Neural cell (in vitro differentiated cells): ENCODE data around the gene SLC13A1. TPM values are rescaled to one million over a fixed set of nuclear protein-coding genes. Genes with fewer than 3 reads are reported as not detected.

Experiments used
- H2AFZ ChIP-seq: fragments of 200-600, 300-800 bp; sonication (generic), shearing (Covaris generic); 2 replicates; pipeline ENCODE4 v1.6.0; 2014; ENCODE audit warnings: low read depth, mild to moderate bottlenecking, antibody characterized with exemption, low read length, moderate library complexity
- H3F3A ChIP-seq: fragments of 200-600 bp; shearing (Covaris generic); 2 replicates; pipeline ENCODE4 v1.6.1; 2016; ENCODE audit warnings: mild to moderate bottlenecking, moderate library complexity, mixed read lengths, antibody characterized with exemption, low read length; ENCODE audit not compliant: insufficient read depth, poor library complexity, severe bottlenecking
- H3K27ac ChIP-seq: fragments of 200-600, 300-800 bp; sonication (generic), shearing (Covaris generic); 2 replicates; pipeline ENCODE4 v1.5.1; 2014; ENCODE audit warnings: mild to moderate bottlenecking, low read length, moderate library complexity
- H3K27me3 ChIP-seq: fragments of 300-800, 200-600 bp; sonication (generic), shearing (Covaris generic); 2 replicates; pipeline ENCODE4 v1.6.0; 2014; ENCODE audit warnings: mild to moderate bottlenecking, low read depth, low read length, moderate library complexity; ENCODE audit not compliant: insufficient read depth
- H3K36me3 ChIP-seq: fragments of 300-800, 200-600 bp; sonication (generic), shearing (Covaris generic); 2 replicates; pipeline ENCODE4 v1.5.1; 2014; ENCODE audit warnings: mild to moderate bottlenecking, antibody characterized with exemption, low read length, moderate library complexity; ENCODE audit not compliant: insufficient read depth
- H3K4me2 ChIP-seq: fragments of 300-800, 200-600 bp; sonication (generic), shearing (Covaris generic); 2 replicates; pipeline ENCODE4 v1.6.0; 2014; ENCODE audit warnings: mild to moderate bottlenecking, low read length
- H3K4me3 ChIP-seq: fragments of 300-800, 200-600 bp; sonication (generic), shearing (Covaris generic); 2 replicates; pipeline ENCODE4 v1.5.1; 2014; ENCODE audit warnings: mild to moderate bottlenecking, low read length, moderate library complexity
- H3K79me2 ChIP-seq: fragments of 200-600 bp; shearing (Covaris generic); replicated peaks from 2 replicates; pipeline ENCODE4 v1.6.0; 2014; ENCODE audit warnings: mild to moderate bottlenecking, low read length, moderate library complexity; ENCODE audit not compliant: insufficient read depth
- H3K9ac ChIP-seq: fragments of 300-800, 200-600 bp; sonication (generic), shearing (Covaris generic); 2 replicates; pipeline ENCODE4 v1.6.1; 2016; ENCODE audit warnings: mild to moderate bottlenecking, low read length, mixed read lengths
- H3K9me2 ChIP-seq: fragments of 200-600 bp; shearing (Covaris generic); 2 replicates; pipeline ENCODE4 v1.6.1; 2016; ENCODE audit warnings: mild to moderate bottlenecking, low read length, mixed read lengths; ENCODE audit not compliant: insufficient read depth
- H3K9me3 ChIP-seq: fragments of 200-600, 300-800 bp; sonication (generic), shearing (Covaris generic); 2 replicates; pipeline ENCODE4 v1.6.1; 2016; ENCODE audit warnings: mild to moderate bottlenecking, mixed run types, low read length, moderate library complexity, mixed read lengths
- H4K20me1 ChIP-seq: fragments of 200-600 bp; shearing (Covaris generic); 2 replicates; pipeline ENCODE4 v1.6.1; 2016; ENCODE audit warnings: mild to moderate bottlenecking, mixed run types; ENCODE audit not compliant: insufficient read depth
- EP300 ChIP-seq: fragments of 450-650 bp; conservative IDR thresholded peaks from 2 replicates; pipeline ENCODE4 v1.6.1; 2014; ENCODE audit warnings: antibody characterized with exemption, mild to moderate bottlenecking, moderate library complexity; ENCODE audit not compliant: poor library complexity, severe bottlenecking
- EZH2 ChIP-seq: fragments of 200-600, 300-800 bp; shearing (Covaris generic), sonication (generic); IDR thresholded peaks from 2 replicates; pipeline ENCODE4 v1.6.1; 2014; ENCODE audit warnings: antibody characterized with exemption, low read length, borderline replicate concordance, mild to moderate bottlenecking; ENCODE audit not compliant: insufficient read depth, poor library complexity, severe bottlenecking
- MXI1 ChIP-seq: fragments of 450-650 bp; conservative IDR thresholded peaks from 2 replicates; pipeline ENCODE4 v1.6.1; 2014; ENCODE audit warnings: antibody characterized with exemption, mild to moderate bottlenecking; ENCODE audit not compliant: poor library complexity, severe bottlenecking
- POLR2AphosphoS5 ChIP-seq: IDR thresholded peaks from 2 replicates; pipeline ENCODE4 v1.6.1; 2012
- RAD21 ChIP-seq: fragments of 450-650 bp; conservative IDR thresholded peaks from 2 replicates; pipeline ENCODE4 v1.6.1; 2014; ENCODE audit warnings: antibody characterized with exemption, mild to moderate bottlenecking, moderate library complexity
- SMC3 ChIP-seq: fragments of 450-650 bp; conservative IDR thresholded peaks from 2 replicates; pipeline ENCODE4 v1.6.1; 2014; ENCODE audit warnings: antibody characterized with exemption, mild to moderate bottlenecking, moderate library complexity; ENCODE audit not compliant: poor library complexity
- TAF1 ChIP-seq: IDR thresholded peaks from 2 replicates; pipeline ENCODE4 v1.6.1; 2012; ENCODE audit warnings: low read depth
- polyA plus RNA-seq: library from polyadenylated mRNA; depleted of rRNA; stranded (reverse); fragments of >200 nt; gene quantifications from 2 replicates; pipeline ENCODE4 v1.2.3, GENCODE V29; 2014
- TF ChIP-seq, protein P1 (sequence below): IDR thresholded peaks from 2 replicates; pipeline ENCODE4 v1.6.1; 2012; ENCODE audit warnings: borderline replicate concordance
- TF ChIP-seq, protein P2 (sequence below): fragments of 450-650 bp; IDR thresholded peaks from 2 replicates; pipeline ENCODE4 v1.5.1; 2014; ENCODE audit warnings: antibody characterized with exemption, mild to moderate bottlenecking, moderate library complexity; ENCODE audit not compliant: poor library complexity, severe bottlenecking

Gene SLC13A1
- polyA plus RNA-seq, 1 donor from 2014 or later = not detected

GRCh38 chr7:123070702-123071286 lies 129.0 kb downstream of the SLC13A1 start:
- Histone ChIP-seq H3K4me3 (no peak overlapping the region), H3K9me3 (no peaks in the 10 kb centered on the region)
- TF ChIP-seq, protein P1, sequence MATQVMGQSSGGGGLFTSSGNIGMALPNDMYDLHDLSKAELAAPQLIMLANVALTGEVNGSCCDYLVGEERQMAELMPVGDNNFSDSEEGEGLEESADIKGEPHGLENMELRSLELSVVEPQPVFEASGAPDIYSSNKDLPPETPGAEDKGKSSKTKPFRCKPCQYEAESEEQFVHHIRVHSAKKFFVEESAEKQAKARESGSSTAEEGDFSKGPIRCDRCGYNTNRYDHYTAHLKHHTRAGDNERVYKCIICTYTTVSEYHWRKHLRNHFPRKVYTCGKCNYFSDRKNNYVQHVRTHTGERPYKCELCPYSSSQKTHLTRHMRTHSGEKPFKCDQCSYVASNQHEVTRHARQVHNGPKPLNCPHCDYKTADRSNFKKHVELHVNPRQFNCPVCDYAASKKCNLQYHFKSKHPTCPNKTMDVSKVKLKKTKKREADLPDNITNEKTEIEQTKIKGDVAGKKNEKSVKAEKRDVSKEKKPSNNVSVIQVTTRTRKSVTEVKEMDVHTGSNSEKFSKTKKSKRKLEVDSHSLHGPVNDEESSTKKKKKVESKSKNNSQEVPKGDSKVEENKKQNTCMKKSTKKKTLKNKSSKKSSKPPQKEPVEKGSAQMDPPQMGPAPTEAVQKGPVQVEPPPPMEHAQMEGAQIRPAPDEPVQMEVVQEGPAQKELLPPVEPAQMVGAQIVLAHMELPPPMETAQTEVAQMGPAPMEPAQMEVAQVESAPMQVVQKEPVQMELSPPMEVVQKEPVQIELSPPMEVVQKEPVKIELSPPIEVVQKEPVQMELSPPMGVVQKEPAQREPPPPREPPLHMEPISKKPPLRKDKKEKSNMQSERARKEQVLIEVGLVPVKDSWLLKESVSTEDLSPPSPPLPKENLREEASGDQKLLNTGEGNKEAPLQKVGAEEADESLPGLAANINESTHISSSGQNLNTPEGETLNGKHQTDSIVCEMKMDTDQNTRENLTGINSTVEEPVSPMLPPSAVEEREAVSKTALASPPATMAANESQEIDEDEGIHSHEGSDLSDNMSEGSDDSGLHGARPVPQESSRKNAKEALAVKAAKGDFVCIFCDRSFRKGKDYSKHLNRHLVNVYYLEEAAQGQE = no peak
- TF ChIP-seq EZH2 (no peak), MXI1 (no peak), SMC3 (no peak), TAF1 (no peak), RAD21 (no peak)
- TF ChIP-seq, protein P2, sequence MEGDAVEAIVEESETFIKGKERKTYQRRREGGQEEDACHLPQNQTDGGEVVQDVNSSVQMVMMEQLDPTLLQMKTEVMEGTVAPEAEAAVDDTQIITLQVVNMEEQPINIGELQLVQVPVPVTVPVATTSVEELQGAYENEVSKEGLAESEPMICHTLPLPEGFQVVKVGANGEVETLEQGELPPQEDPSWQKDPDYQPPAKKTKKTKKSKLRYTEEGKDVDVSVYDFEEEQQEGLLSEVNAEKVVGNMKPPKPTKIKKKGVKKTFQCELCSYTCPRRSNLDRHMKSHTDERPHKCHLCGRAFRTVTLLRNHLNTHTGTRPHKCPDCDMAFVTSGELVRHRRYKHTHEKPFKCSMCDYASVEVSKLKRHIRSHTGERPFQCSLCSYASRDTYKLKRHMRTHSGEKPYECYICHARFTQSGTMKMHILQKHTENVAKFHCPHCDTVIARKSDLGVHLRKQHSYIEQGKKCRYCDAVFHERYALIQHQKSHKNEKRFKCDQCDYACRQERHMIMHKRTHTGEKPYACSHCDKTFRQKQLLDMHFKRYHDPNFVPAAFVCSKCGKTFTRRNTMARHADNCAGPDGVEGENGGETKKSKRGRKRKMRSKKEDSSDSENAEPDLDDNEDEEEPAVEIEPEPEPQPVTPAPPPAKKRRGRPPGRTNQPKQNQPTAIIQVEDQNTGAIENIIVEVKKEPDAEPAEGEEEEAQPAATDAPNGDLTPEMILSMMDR = no peak

GRCh38 chr7:123067814-123068213 lies 132.0 kb downstream of the SLC13A1 start:
- no peaks in the 10 kb centered on the region for H3K79me2 ChIP-seq
- no peaks in the 10 kb centered on the region for H3K9me3 ChIP-seq
- no peak overlapping the region for H3K4me3 ChIP-seq
- TF ChIP-seq POLR2AphosphoS5 = no peak
- TF ChIP-seq EP300 = no peak
- TF ChIP-seq RAD21 = no peak
- no peak for TF ChIP-seq EZH2
- no peak overlapping the region for H3K27ac ChIP-seq
- H3K36me3 ChIP-seq = no peaks in the 10 kb centered on the region
- no peak overlapping the region for H3K9ac ChIP-seq
- H3K4me2 ChIP-seq = no peak overlapping the region
- H2AFZ ChIP-seq = no peak overlapping the region
- no peaks in the 10 kb centered on the region for H3F3A ChIP-seq
- no peaks in the 10 kb centered on the region for H3K27me3 ChIP-seq
- no peaks in the 10 kb centered on the region for H4K20me1 ChIP-seq
- H3K9me2 ChIP-seq = no peaks in the 10 kb centered on the region

More at GRCh38 chr7:123070702-123071286, 129.0 kb downstream of the SLC13A1 start:
- Histone ChIP-seq H3K9me2 (no peaks in the 10 kb centered on the region), H3K9ac (no peak overlapping the region), H3K4me2 (no peak overlapping the region), H3K27me3 (no peaks in the 10 kb centered on the region), H4K20me1 (no peaks in the 10 kb centered on the region), H3F3A (no peaks in the 10 kb centered on the region), H3K36me3 (no peaks in the 10 kb centered on the region), H3K79me2 (no peaks in the 10 kb centered on the region), H2AFZ (no peak overlapping the region), H3K27ac (no peak overlapping the region)

Other genes starting within 250 kb of the SLC13A1 start
- not detected in 2 replicates for gene TAS2R16, start 204.3 kb downstream of the SLC13A1 start, polyA plus RNA-seq